ENCODE measurements around the gene CXCL11.
"Not testable (repeated sequence)": the region's sequence is repeated elsewhere in the genome, so short reads cannot be mapped to it uniquely, and the experiment has no call there.

The CXCL11 gene

GRCh38 chr4:76042241-76042998 lies 6.5 kb upstream of the CXCL11 start:
- DNase-seq = not testable (repeated sequence)

- no peak for DNase-seq
Observed at GRCh38 chr4:76036855-76037254, 985 bp upstream of the CXCL11 start.

GRCh38 chr4:76035141-76035540 lies 729 bp downstream of the CXCL11 start:
- no peak for DNase-seq

GRCh38 chr4:76029300-76029699 lies 6.6 kb downstream of the CXCL11 start:
- DNase-seq = no peak

GRCh38 chr4:76028350-76028765 lies 7.5 kb downstream of the CXCL11 start:
- no peak for DNase-seq

GRCh38 chr4:76024065-76024464 lies 11.8 kb downstream of the CXCL11 start:
- DNase-seq = no peak

- no peak for DNase-seq
Observed at GRCh38 chr4:76023389-76023788, 12.5 kb downstream of the CXCL11 start, which contains the start of gene CXCL10. TSS of gene CXCL10 (minus strand) at chr4:76023497. CDS start at chr4:76023431, 66 bp downstream.

GRCh38 chr4:76022677-76023076 lies 13.2 kb downstream of the CXCL11 start:
- no peak for DNase-seq

- no peak for DNase-seq
Observed at GRCh38 chr4:76022031-76022430, 13.8 kb downstream of the CXCL11 start.

GRCh38 chr4:76017056-76017686 lies 18.7 kb downstream of the CXCL11 start:
- DNase-seq = no peak

- no peak for DNase-seq
Observed at GRCh38 chr4:76016393-76016792, 19.5 kb downstream of the CXCL11 start.

GRCh38 chr4:76013540-76013939 lies 22.3 kb downstream of the CXCL11 start:
- DNase-seq = no peak

GRCh38 chr4:76012388-76012801 lies 23.5 kb downstream of the CXCL11 start:
- peak; percentile 19 for DNase-seq

- DNase-seq = peak; percentile 87
Observed at GRCh38 chr4:76011700-76012387, 24.0 kb downstream of the CXCL11 start.

- no peak for DNase-seq
Observed at GRCh38 chr4:76011018-76011670, 24.7 kb downstream of the CXCL11 start.

GRCh38 chr4:76010576-76010975 lies 25.3 kb downstream of the CXCL11 start:
- DNase-seq = no peak

- no peak for DNase-seq
Observed at GRCh38 chr4:76009311-76009710, 26.6 kb downstream of the CXCL11 start.

- DNase-seq = no peak
Observed at GRCh38 chr4:76007089-76007862, 28.6 kb downstream of the CXCL11 start, which contains the start of gene CXCL9. TSS of gene CXCL9 (minus strand) at chr4:76007509. CDS start at chr4:76007449, 60 bp downstream.

GRCh38 chr4:76003620-76004019 lies 32.2 kb downstream of the CXCL11 start:
- DNase-seq = no peak

GRCh38 chr4:76003035-76003434 lies 32.8 kb downstream of the CXCL11 start:
- no peak for DNase-seq

GRCh38 chr4:76002176-76002575 lies 33.7 kb downstream of the CXCL11 start:
- DNase-seq = peak; percentile 17

- DNase-seq = no peak
Observed at GRCh38 chr4:76001700-76002099, 34.2 kb downstream of the CXCL11 start.

Data from fibroblast of upper back skin (primary cell).